Endothelial cell of umbilical vein (primary cell): ENCODE data around the gene PGM2L1. TPM values are rescaled to one million over a fixed set of nuclear protein-coding genes. Genes with fewer than 3 reads are reported as not detected.
A peak's percentile ranks its signal among the peaks of the same experiment; 100 is the strongest.

Source experiments
- BruUV-seq: library from RNA; stranded (reverse); fragments of 400-500 nt; replicated peaks from 2 replicates; lab custom pipeline; 2021; lab: Mats Ljungman, UMichigan
- CTCF ChIA-PET: fragments of 300-600, 350-600 bp; sonication (Branson Sonifier 250); formaldehyde crosslinking; loops from one replicate; lab custom pipeline; 2021; ENCODE audit warnings: antibody characterized with exemption, inconsistent platforms; lab: Charles Lee
- POLR2A ChIA-PET: fragments of 300-600, 350-600 bp; sonication (Branson Sonifier 250); formaldehyde crosslinking; loops from one replicate; lab custom pipeline; 2021; ENCODE audit warnings: antibody characterized with exemption, inconsistent platforms; lab: Charles Lee
- DNase-seq: peaks from one replicate; pipeline ENCODE4 v3.0.0-alpha.2; 2011; ENCODE audit warnings: low read depth, low spot score
- FAIRE-seq: peaks from 2 replicates; lab custom pipeline; 2011; peaks lifted over from hg19 to GRCh38; lab: Jason Lieb, UNC
- H2AFZ ChIP-seq: 2 replicates; pipeline ENCODE4 v1.6.0; 2012; ENCODE audit warnings: low read depth, low read length, control low read depth, inconsistent platforms
- H3K27ac ChIP-seq: 2 replicates; pipeline ENCODE4 v1.5.1; 2011; ENCODE audit warnings: low read depth, mild to moderate bottlenecking, control low read depth, low read length, moderate library complexity; ENCODE audit not compliant: insufficient read depth
- H3K27me3 ChIP-seq, 2 experiments: 2 replicates each; pipeline versions ENCODE4 v1.6.0 to v1.6.1; 2011; ENCODE audit warnings: low read length in 2 of 2, mixed read lengths in 1 of 2; ENCODE audit not compliant: control insufficient read depth in 2 of 2, insufficient read depth in 2 of 2
- H3K36me3 ChIP-seq, 2 experiments: 2 replicates in 1 of 2; 3 replicates in 1 of 2; pipeline ENCODE4 v1.5.1; 2011; ENCODE audit warnings: low read length in 2 of 2, mild to moderate bottlenecking in 1 of 2, moderate library complexity in 1 of 2; ENCODE audit not compliant: control insufficient read depth in 2 of 2, insufficient read depth in 2 of 2; ENCODE audit errors: extremely low read depth in 1 of 2
- H3K4me1 ChIP-seq: 3 replicates; pipeline ENCODE4 v1.5.1; 2011; ENCODE audit warnings: mild to moderate bottlenecking, low read length; ENCODE audit not compliant: control insufficient read depth, insufficient read depth; ENCODE audit errors: extremely low read depth
- H3K4me2 ChIP-seq: 2 replicates; pipeline ENCODE4 v1.6.1; 2011; ENCODE audit warnings: low read length, control low read depth, mixed read lengths; ENCODE audit not compliant: insufficient read depth
- H3K4me3 ChIP-seq, 3 experiments: fragments of 200-600 bp in 1 of 3; sonication (generic), shearing (Covaris generic) in 1 of 3; replicated peaks in 1 of 3; 2 replicates each; pipeline ENCODE4 v1.5.1; 2011 to 2016; ENCODE audit warnings: control low read depth in 3 of 3, low read length in 3 of 3, mild to moderate bottlenecking in 2 of 3, inconsistent platforms in 1 of 3, low read depth in 1 of 3, moderate library complexity in 1 of 3; ENCODE audit not compliant: insufficient read depth in 1 of 3
- H3K79me2 ChIP-seq: 2 replicates; pipeline ENCODE4 v1.6.0; 2012; ENCODE audit warnings: low read length, inconsistent platforms; ENCODE audit not compliant: control insufficient read depth, insufficient read depth
- H3K9ac ChIP-seq: replicated peaks from 2 replicates; pipeline ENCODE3; 2011; ENCODE audit warnings: low read length, control low read depth; ENCODE audit not compliant: insufficient read depth; ENCODE audit errors: extremely low read depth
- H3K9me1 ChIP-seq: replicated peaks from 3 replicates; pipeline ENCODE4 v1.6.0; 2011; ENCODE audit warnings: mild to moderate bottlenecking, low read length; ENCODE audit not compliant: control insufficient read depth, insufficient read depth; ENCODE audit errors: extremely low read depth
- H3K9me3 ChIP-seq: replicated peaks from 2 replicates; pipeline ENCODE4 v1.5.1; 2012; ENCODE audit warnings: low read length, inconsistent platforms; ENCODE audit not compliant: control insufficient read depth, insufficient read depth
- H4K20me1 ChIP-seq: replicated peaks from 2 replicates; pipeline ENCODE3; 2011; ENCODE audit warnings: mild to moderate bottlenecking, low read length; ENCODE audit not compliant: control insufficient read depth, insufficient read depth; ENCODE audit errors: extremely low read depth
- CTCF ChIP-seq, 2 donors: IDR thresholded peaks; 1 replicate in 1 of 2; 2 replicates in 1 of 2; pipeline ENCODE4 v1.5.1; 2011; ENCODE audit warnings: low read length in 2 of 2, mild to moderate bottlenecking in 2 of 2, moderate library complexity in 2 of 2, control low read depth in 1 of 2, inconsistent platforms in 1 of 2, low read depth in 1 of 2; ENCODE audit not compliant: insufficient read depth in 1 of 2; ENCODE audit errors: extremely low read depth in 1 of 2
- EZH2 ChIP-seq: IDR thresholded peaks from 2 replicates; pipeline ENCODE4 v1.6.1; 2012; ENCODE audit warnings: borderline replicate concordance, low read depth, mild to moderate bottlenecking, moderate library complexity, low read length, inconsistent platforms; ENCODE audit not compliant: severe bottlenecking
- FOS ChIP-seq: IDR thresholded peaks from 2 replicates; pipeline ENCODE4 v1.6.1; 2011; ENCODE audit warnings: mild to moderate bottlenecking, low read length, moderate library complexity, borderline replicate concordance; ENCODE audit not compliant: insufficient read depth
- GATA2 ChIP-seq: IDR thresholded peaks from 2 replicates; pipeline ENCODE4 v1.7.0; 2011; ENCODE audit warnings: low read depth, mild to moderate bottlenecking, moderate library complexity, mixed read lengths, low read length; ENCODE audit not compliant: insufficient read length, insufficient read depth
- JUN ChIP-seq: IDR thresholded peaks from 2 replicates; pipeline ENCODE4 v1.6.1; 2011; ENCODE audit warnings: borderline replicate concordance, low read depth; ENCODE audit not compliant: insufficient read length, insufficient read depth
- MAX ChIP-seq: IDR thresholded peaks from 2 replicates; pipeline ENCODE4 v1.6.1; 2011; ENCODE audit not compliant: insufficient read depth, insufficient read length
- MYC ChIP-seq: IDR thresholded peaks from one replicate; pipeline ENCODE4 v1.6.1; 2011; ENCODE audit warnings: mild to moderate bottlenecking, low read depth, low read length
- POLR2A ChIP-seq: IDR thresholded peaks from 2 replicates; pipeline ENCODE4 v1.6.1; 2012; ENCODE audit warnings: low read depth, mild to moderate bottlenecking, control low read depth, low read length
- POLR2AphosphoS5 ChIP-seq: IDR thresholded peaks from 2 replicates; pipeline ENCODE4 v1.6.1; 2012; ENCODE audit warnings: low read depth, mild to moderate bottlenecking, control low read depth, low read length, moderate library complexity; ENCODE audit not compliant: insufficient read depth
- dilution Hi-C: fragments of 300-500 bp; cut with MboI; formaldehyde crosslinking; loops from one replicate; pipeline ENCODE4 v1.15.0; 2019; ENCODE audit warnings: low sequenced_read_pairs; ENCODE audit not compliant: extremely low pct_ligation_motif_present
- intact Hi-C: fragments of 100-400 bp; cut with micrococcal nuclease; formaldehyde crosslinking; loops from one replicate; pipeline ENCODE4 v1.10.0; 2022
- polyA plus RNA-seq, 4 experiments: library from polyadenylated mRNA; depleted of rRNA in 3 of 4; stranded (reverse) in 3 of 4; unstranded in 1 of 4; fragments of >200 nt; gene quantifications; 2 replicates each; pipeline versions ENCODE4 v1.2.1 to v1.2.3, GENCODE V29; 2011 to 2012; ENCODE audit warnings: missing spikeins in 1 of 4
- total RNA-seq: library from RNA; stranded (reverse); gene quantifications from 2 replicates; pipeline ENCODE4 v1.2.3, GENCODE V29; 2021

PGM2L1 gene
- total and polyA plus RNA-seq, 2 donors (not counting 3 experiments of a cell fraction or from before 2014, with no cell fraction given) = 7.9 to 31.4 TPM

- Histone ChIP-seq H3K27me3 (no peaks in the 10 kb centered on the region), H3K4me2 (no peak overlapping the region), H3K9me3 (no peaks in the 10 kb centered on the region), H3K4me1 (peaks cover 70% of the 10 kb centered on the region), H3K9me1 (no peaks in the 10 kb centered on the region), H3K79me2 (no peaks in the 10 kb centered on the region), H2AFZ (no peak overlapping the region), H3K27ac (peak overlapping the region; percentile 87), H3K4me3 (no peak overlapping the region), H3K36me3 (no peaks in the 10 kb centered on the region), H4K20me1 (no peaks in the 10 kb centered on the region), H3K9ac (no peak overlapping the region)
- FAIRE-seq (no peak), DNase-seq (no peak)
- CTCF ChIA-PET = interaction anchor here (1.2 to 4.9 kb wide), 8 partner anchors 14 to 130 kb away, joined by 3 to 136 read pairs (median 8); no protein-coding TSS in a partner anchor
- dilution Hi-C loops (no loop called here), intact Hi-C loops (loop anchor here (1.0 to 5.0 kb wide), 3 partner anchors 8 to 340 kb away; partner anchors contain the start of genes C2CD3, PPME1 and UCP2)
- POLR2A ChIA-PET = no interaction called here
- no peak for TF ChIP-seq JUN
- no peak for TF ChIP-seq GATA2
- TF ChIP-seq EZH2 = no peak
- TF ChIP-seq FOS = no peak
- TF ChIP-seq MYC = no peak
- TF ChIP-seq POLR2A = no peak
- no peak for TF ChIP-seq MAX
- no peak for TF ChIP-seq CTCF (IDR thresholded peaks at IDR 0.05; ENCODE audit: extremely low read depth in 1 of 2, insufficient read depth in 1 of 2, low read depth in 1 of 2, low read length in 2 of 2)
- TF ChIP-seq POLR2AphosphoS5 = no peak
- BruUV-seq = no TSS peak
Measured at GRCh38 chr11:74322667-74323066, 75.6 kb downstream of the PGM2L1 start.
